ENCODE results near the gene MAST2. TPM values are rescaled to one million over a fixed set of nuclear protein-coding genes. Genes with fewer than 3 reads are reported as not detected.
"Not testable (repeated sequence)": the region's sequence is repeated elsewhere in the genome, so short reads cannot be mapped to it uniquely, and the experiment has no call there.

Gene MAST2
- total RNA-seq, 3 donors from 2014 or later, result 28.0 to 34.4 (median 31.6) TPM

DNA sequence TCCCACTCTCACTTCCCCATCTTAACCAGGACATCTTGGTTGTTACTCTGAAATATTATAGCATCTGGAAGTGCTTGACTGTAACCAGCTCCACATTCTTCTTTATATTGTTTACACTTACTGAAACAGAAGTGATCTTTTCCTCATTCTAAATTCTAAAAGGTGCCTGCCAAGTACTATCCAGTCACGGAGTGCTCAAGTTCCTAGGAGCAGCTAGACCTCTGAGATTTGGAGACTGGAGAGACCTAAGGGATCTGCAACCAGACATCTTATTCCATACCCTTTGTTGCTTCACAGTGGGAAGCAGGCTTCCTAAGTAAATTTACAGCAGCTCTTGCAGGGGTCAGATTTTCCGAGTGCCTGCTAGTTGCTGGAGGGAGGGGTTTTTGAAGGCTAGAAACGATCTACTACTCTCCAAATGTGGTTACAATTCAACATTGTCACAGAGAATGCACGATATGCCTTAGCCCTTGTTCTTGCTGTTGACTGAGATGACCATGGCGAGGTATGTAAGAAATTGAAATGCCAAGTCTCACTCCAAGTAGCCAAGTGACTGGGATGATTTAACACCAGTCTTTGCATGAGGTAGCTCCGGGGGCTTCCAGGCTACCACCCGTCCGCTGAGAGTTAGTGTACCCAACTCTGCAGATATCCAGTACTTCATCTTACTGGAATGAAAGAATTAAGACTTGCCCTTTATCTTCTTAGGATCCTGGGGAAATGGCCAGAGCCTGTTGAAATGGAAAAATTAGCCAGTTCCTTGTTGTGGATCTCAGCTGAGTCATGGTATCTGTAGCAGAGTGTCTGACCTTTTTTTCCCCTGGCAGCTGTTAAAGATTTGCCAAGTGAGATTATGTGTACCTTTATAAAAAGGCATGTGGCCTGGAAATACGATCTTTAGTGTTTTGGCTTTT is 150.8 kb downstream of the MAST2 start:
- TF ChIP-seq POLR2A (IDR thresholded peaks at IDR 0.05), result no peak
- TF ChIP-seq, protein P1, sequence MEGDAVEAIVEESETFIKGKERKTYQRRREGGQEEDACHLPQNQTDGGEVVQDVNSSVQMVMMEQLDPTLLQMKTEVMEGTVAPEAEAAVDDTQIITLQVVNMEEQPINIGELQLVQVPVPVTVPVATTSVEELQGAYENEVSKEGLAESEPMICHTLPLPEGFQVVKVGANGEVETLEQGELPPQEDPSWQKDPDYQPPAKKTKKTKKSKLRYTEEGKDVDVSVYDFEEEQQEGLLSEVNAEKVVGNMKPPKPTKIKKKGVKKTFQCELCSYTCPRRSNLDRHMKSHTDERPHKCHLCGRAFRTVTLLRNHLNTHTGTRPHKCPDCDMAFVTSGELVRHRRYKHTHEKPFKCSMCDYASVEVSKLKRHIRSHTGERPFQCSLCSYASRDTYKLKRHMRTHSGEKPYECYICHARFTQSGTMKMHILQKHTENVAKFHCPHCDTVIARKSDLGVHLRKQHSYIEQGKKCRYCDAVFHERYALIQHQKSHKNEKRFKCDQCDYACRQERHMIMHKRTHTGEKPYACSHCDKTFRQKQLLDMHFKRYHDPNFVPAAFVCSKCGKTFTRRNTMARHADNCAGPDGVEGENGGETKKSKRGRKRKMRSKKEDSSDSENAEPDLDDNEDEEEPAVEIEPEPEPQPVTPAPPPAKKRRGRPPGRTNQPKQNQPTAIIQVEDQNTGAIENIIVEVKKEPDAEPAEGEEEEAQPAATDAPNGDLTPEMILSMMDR (IDR thresholded peaks at IDR 0.05), result no peak
- no peaks in the 10 kb centered on the region for H3K36me3 ChIP-seq
- H3K9me3 ChIP-seq, result no peaks in the 10 kb centered on the region
- no peak overlapping the region for H3K4me3 ChIP-seq
- H3K4me1 ChIP-seq, result no peaks in the 10 kb centered on the region
- no peaks in the 10 kb centered on the region for H3K27me3 ChIP-seq
- DNase-seq (ENCODE audit: low spot score in 2 of 2), result no peak
- intact Hi-C loops (cut with DNase I; ENCODE audit: low total_unique reads), result no loop called here
- peak overlapping the region in 1 of 2 donors; percentile 40 for H3K27ac ChIP-seq

DNA sequence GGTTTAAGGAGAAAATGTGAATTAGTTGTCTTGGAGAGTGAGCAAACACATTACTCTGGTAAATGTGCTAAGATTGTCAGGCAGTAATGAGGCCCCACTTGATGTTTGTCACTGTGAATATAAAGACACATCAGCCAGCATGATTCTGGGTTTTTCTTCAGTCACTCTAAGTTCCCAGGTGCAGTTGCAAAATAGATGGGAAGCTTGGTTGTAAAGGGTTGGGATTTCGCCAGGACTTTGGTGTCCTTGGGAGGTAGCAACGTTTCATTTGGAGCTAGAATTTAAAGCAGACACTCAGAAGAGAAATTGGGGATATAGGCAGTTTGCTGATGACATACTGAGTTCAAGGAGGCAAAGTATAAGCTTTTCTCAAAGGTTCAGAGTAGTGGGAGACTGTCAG is 154.3 kb downstream of the MAST2 start:
- intact Hi-C loops (cut with DNase I; ENCODE audit: low total_unique reads), result no loop called here
- no peaks in the 10 kb centered on the region for H3K36me3 ChIP-seq
- H3K27ac ChIP-seq, result no peak overlapping the region
- no peaks in the 10 kb centered on the region for H3K4me1 ChIP-seq
- H3K4me3 ChIP-seq, result no peak overlapping the region
- TF ChIP-seq, protein P1 (IDR thresholded peaks at IDR 0.05), result no peak
- TF ChIP-seq POLR2A (IDR thresholded peaks at IDR 0.05), result no peak
- TF ChIP-seq POLR2AphosphoS5 (IDR thresholded peaks at IDR 0.05), result no peak
- DNase-seq (ENCODE audit: low spot score in 2 of 2), result no peak
- no peaks in the 10 kb centered on the region for H3K9me3 ChIP-seq
- no peaks in the 10 kb centered on the region for H3K27me3 ChIP-seq

DNA sequence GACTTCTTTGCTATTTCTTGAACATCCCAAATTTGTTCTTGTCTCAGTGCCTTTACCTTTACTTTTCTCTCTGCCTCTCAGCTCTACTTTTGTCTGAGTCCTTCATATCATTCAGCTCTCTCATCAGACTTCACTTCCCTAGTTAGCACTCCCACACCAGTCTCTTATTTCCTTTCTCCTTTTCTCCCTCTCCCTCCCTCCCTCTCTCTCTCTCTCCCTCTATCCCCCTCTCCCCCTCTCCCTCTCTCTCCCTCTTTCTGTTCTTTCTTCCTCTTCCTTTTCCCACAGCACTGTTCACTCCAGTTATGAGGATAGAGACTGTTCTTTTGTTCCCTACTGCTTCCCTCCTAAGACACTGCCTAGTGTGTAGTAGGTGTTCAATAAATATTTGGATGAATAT is 154.9 kb downstream of the MAST2 start:
- intact Hi-C loops (cut with DNase I; ENCODE audit: low total_unique reads), result no loop called here
- Histone ChIP-seq H3K27me3 (no peaks in the 10 kb centered on the region), H3K4me1 (no peaks in the 10 kb centered on the region), H3K27ac (no peak overlapping the region), H3K36me3 (no peaks in the 10 kb centered on the region), H3K4me3 (no peak overlapping the region), H3K9me3 (no peaks in the 10 kb centered on the region)
- no peak for TF ChIP-seq POLR2AphosphoS5 (IDR thresholded peaks at IDR 0.05)
- TF ChIP-seq, protein P1 (IDR thresholded peaks at IDR 0.05), result no peak
- DNase-seq (ENCODE audit: low spot score in 2 of 2), result no peak

DNA sequence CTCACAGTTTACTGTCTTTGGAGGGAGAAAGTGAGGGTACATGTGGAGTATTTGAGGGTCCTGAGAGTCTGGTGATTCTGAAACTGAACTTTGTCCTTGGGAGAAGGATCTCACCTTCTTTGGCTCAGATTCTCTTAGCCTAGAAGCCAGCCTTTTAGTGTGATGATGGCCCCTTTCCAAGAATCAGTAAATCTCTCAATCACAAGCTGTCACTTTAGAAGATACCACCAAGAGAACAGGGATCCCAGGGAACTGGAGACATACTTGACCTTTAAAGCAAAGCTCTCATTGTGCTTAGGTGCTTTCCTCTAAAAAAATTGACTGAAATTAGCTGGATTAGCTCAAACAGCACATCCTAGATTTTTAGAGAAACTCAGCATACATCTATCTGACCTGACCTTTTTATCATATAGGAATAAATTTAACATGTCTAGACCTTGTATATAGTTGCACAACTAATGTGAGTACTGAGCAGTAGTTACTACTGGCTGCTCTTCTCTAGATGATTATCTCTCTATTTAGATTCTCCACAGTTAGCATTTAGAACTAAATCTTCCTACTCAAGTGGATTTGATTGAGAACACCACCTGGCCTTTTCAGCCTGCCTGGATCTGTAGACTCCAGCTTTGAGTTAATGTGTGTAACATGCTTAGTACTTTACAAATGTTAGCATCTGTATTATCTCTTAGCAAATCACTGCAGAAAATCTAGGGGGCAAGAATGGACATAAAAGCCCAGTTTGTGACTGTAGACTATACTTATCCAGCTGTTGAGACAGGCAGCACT is 157.7 kb downstream of the MAST2 start:
- no peak overlapping the region for H3K27ac ChIP-seq
- intact Hi-C loops (cut with DNase I; ENCODE audit: low total_unique reads), result no loop called here
- no peaks in the 10 kb centered on the region for H3K9me3 ChIP-seq
- no peaks in the 10 kb centered on the region for H3K27me3 ChIP-seq
- H3K4me1 ChIP-seq, result no peaks in the 10 kb centered on the region
- no peaks in the 10 kb centered on the region for H3K36me3 ChIP-seq
- DNase-seq (ENCODE audit: low spot score in 2 of 2), result no peak
- no peak overlapping the region for H3K4me3 ChIP-seq
- TF ChIP-seq, protein P1 (IDR thresholded peaks at IDR 0.05), result no peak
- TF ChIP-seq POLR2A (IDR thresholded peaks at IDR 0.05) (no peak), POLR2AphosphoS5 (IDR thresholded peaks at IDR 0.05) (no peak)

DNA sequence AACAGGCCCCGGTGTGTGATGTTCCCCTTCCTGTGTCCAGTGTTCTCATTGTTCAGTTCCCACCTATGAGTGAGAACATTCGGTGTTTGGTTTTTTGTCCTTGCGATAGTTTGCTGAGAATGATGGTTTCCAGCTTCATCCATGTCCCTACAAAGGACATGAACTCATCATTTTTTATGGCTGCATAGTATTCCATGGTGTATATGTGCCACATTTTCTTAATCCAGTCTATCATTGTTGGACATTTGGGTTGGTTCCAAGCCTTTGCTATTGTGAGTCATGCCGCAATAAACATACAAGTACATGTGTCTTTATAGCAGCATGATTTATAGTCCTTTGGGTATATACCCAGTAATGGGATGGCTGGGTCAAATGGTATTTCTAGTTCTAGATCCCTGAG is 158.5 kb downstream of the MAST2 start:
- H3K27me3 ChIP-seq; intact Hi-C loops (cut with DNase I; ENCODE audit: low total_unique reads); H3K36me3 ChIP-seq; H3K9me3 ChIP-seq; H3K4me1 ChIP-seq; H3K4me3 ChIP-seq; DNase-seq (ENCODE audit: low spot score in 2 of 2); H3K27ac ChIP-seq: not testable (repeated sequence)

Data from breast epithelium (tissue), 4 donors.